PFSK-1 (cell line): ENCODE results near the gene CRISPLD2.

Source experiments
- FOXP2 ChIP-seq: optimal IDR thresholded peaks from 2 replicates; pipeline ENCODE3; 2011; ENCODE audit warnings: borderline replicate concordance, control low read depth, inconsistent platforms; ENCODE audit not compliant: insufficient read depth; ENCODE audit errors: extremely low read length, extremely low read depth
- POLR2AphosphoS5 ChIP-seq: IDR thresholded peaks from 2 replicates; pipeline ENCODE4 v1.6.1; 2012; ENCODE audit warnings: low read depth, mild to moderate bottlenecking, control low read depth, low read length, moderate library complexity
- SIN3A ChIP-seq: IDR thresholded peaks from 2 replicates; pipeline ENCODE4 v1.6.1; 2012; ENCODE audit warnings: mild to moderate bottlenecking, low read length, moderate library complexity, borderline replicate concordance; ENCODE audit not compliant: insufficient read depth
- TAF1 ChIP-seq: IDR thresholded peaks from 2 replicates; pipeline ENCODE4 v1.6.1; 2012; ENCODE audit warnings: low read length, control low read depth, borderline replicate concordance; ENCODE audit not compliant: insufficient read depth
- TF ChIP-seq, protein P1 (sequence below), 2 experiments: IDR thresholded peaks; 2 replicates each; pipeline versions ENCODE4 v1.6.1 to v1.8.0; 2011 to 2012; ENCODE audit warnings: low read depth in 2 of 2, low read length in 2 of 2, control low read depth in 1 of 2, inconsistent platforms in 1 of 2, mild to moderate bottlenecking in 1 of 2, moderate library complexity in 1 of 2; ENCODE audit not compliant: insufficient read depth in 1 of 2

The CRISPLD2 gene

DNA sequence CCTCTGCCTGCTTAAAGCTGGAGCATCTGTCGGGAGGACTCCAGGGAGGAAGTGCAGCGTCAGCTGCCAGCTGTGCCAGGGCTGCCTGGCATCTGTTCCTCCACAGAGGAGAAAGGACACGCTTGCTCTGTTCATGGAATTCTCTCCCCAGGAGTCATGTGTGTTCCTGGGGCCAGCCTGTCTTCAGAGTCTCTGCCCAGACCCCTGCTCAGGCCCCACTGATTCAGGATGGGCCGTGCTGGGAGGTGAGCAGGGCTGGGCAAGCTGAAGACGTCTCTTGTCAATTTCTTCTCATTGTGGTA lies 24.2 kb downstream of the CRISPLD2 start:
- TF ChIP-seq FOXP2: no peak
- TF ChIP-seq TAF1: no peak
- no peak for TF ChIP-seq POLR2AphosphoS5
- TF ChIP-seq, protein P1, sequence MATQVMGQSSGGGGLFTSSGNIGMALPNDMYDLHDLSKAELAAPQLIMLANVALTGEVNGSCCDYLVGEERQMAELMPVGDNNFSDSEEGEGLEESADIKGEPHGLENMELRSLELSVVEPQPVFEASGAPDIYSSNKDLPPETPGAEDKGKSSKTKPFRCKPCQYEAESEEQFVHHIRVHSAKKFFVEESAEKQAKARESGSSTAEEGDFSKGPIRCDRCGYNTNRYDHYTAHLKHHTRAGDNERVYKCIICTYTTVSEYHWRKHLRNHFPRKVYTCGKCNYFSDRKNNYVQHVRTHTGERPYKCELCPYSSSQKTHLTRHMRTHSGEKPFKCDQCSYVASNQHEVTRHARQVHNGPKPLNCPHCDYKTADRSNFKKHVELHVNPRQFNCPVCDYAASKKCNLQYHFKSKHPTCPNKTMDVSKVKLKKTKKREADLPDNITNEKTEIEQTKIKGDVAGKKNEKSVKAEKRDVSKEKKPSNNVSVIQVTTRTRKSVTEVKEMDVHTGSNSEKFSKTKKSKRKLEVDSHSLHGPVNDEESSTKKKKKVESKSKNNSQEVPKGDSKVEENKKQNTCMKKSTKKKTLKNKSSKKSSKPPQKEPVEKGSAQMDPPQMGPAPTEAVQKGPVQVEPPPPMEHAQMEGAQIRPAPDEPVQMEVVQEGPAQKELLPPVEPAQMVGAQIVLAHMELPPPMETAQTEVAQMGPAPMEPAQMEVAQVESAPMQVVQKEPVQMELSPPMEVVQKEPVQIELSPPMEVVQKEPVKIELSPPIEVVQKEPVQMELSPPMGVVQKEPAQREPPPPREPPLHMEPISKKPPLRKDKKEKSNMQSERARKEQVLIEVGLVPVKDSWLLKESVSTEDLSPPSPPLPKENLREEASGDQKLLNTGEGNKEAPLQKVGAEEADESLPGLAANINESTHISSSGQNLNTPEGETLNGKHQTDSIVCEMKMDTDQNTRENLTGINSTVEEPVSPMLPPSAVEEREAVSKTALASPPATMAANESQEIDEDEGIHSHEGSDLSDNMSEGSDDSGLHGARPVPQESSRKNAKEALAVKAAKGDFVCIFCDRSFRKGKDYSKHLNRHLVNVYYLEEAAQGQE (IDR thresholded peaks at IDR 0.05; ENCODE audit: insufficient read depth in 1 of 2, low read depth in 2 of 2, low read length in 2 of 2): no peak
- TF ChIP-seq SIN3A: no peak

GRCh38 chr16:84844559-84845495 lies 25.0 kb downstream of the CRISPLD2 start:
- TF ChIP-seq, protein P1 (IDR thresholded peaks at IDR 0.05; ENCODE audit: insufficient read depth in 1 of 2, low read depth in 2 of 2, low read length in 2 of 2): no peak
- TF ChIP-seq SIN3A (no peak), FOXP2 (no peak), TAF1 (no peak), POLR2AphosphoS5 (no peak)

DNA sequence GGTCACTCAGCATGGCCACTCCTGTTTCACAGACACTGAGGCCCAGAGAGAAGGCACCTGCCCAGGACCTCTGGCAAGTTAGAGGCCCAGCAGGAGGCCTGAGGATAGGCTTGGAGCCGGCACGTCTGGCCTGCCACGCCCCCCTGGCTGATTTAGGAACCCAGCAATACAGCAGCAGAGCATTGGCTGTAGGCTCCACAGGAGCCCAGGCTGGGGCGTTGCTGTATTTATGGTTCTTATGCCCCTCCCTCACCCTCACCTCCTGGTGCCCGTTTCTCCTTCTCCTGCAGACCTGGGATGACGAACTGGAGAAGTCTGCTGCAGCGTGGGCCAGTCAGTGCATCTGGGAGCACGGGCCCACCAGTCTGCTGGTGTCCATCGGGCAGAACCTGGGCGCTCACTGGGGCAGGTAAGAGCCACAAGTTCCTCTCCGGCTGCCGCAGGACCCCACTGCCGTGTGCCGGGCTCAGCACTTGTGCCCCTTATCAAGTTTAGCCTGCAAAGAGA lies 25.8 kb downstream of the CRISPLD2 start:
- TF ChIP-seq, protein P1 (IDR thresholded peaks at IDR 0.05; ENCODE audit: insufficient read depth in 1 of 2, low read depth in 2 of 2, low read length in 2 of 2): no peak
- no peak for TF ChIP-seq FOXP2
- no peak for TF ChIP-seq POLR2AphosphoS5
- TF ChIP-seq TAF1: no peak
- no peak for TF ChIP-seq SIN3A

DNA sequence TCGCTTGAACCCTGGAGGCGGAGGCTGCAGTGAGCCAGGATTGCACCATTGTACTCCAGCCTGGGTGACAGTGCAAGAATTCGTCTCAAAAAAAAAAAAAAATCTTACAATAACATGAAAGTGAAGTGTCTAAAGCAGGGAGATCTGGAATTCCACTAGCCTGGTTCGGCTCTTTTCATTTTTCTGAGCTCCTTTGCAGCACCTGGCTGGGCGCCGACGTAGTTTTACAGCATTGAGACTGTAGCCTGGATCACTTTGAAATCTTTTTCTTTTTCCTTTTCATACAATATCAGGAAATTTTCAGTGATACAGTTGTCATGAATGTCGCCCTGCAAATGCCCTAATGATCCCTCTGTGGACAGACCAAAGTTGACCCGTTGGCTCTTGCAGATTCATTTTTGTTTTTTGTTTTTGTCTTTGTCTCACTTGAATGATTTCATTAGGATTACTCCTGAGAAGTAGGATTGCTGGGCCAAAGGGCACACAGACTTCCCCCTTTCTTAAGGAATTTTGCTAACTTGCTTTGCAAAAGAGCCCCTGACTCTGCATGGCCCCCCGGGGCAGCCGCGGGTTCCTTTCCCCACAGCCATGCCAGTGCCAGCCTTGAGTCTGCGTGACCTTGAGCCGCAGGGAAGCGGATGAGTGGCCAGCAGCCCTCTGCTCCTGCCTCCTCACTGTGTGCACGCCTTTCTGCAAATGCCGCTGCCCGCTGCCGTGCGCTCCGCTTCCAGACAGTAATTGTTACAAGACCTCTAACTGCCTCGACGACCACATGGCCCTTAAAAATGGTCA lies 28.0 kb downstream of the CRISPLD2 start:
- TF ChIP-seq TAF1 (no peak), POLR2AphosphoS5 (no peak)

GRCh38 chr16:84848986-84849634 lies 29.3 kb downstream of the CRISPLD2 start:
- no peak for TF ChIP-seq SIN3A

- TF ChIP-seq TAF1: no peak
- TF ChIP-seq, protein P1 (IDR thresholded peaks at IDR 0.05; ENCODE audit: insufficient read depth in 1 of 2, low read depth in 2 of 2, low read length in 2 of 2): no peak
- no peak for TF ChIP-seq POLR2AphosphoS5
- TF ChIP-seq FOXP2: no peak
- TF ChIP-seq SIN3A: no peak
Observed at GRCh38 chr16:84849751-84850150, 30.0 kb downstream of the CRISPLD2 start.
